HPDE6-E6E7 (cell line): ENCODE results near the gene GRIPAP1.
"Not testable (repeated sequence)": the region's sequence is repeated elsewhere in the genome, so short reads cannot be mapped to it uniquely, and the experiment has no call there.

ENCODE experiments used
- DNase-seq: peaks from one replicate; pipeline ENCODE4 v3.0.0; 2011; ENCODE audit warnings: missing footprints; ENCODE audit errors: extremely low spot score

Gene GRIPAP1

DNA sequence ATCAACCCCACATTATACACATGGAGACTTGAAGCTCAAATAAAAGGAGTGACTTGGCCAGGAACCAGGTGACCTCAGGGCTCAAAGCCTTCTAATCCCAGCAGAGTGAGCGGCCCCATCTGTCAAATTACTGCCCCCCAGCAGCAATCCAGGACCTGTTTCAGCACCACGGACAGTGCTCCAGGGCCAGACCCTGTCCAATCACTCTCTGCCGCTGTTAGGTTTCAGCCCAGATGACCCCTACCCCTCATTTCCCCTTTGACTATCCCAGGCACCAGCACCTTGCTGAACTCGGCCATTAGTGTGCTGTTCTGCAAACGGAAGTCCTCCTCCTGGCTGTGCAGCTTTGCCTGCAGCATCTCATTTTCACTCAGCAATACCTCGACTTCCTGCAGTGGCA lies 5.1 kb downstream of the GRIPAP1 start:
- no peak for DNase-seq

DNA sequence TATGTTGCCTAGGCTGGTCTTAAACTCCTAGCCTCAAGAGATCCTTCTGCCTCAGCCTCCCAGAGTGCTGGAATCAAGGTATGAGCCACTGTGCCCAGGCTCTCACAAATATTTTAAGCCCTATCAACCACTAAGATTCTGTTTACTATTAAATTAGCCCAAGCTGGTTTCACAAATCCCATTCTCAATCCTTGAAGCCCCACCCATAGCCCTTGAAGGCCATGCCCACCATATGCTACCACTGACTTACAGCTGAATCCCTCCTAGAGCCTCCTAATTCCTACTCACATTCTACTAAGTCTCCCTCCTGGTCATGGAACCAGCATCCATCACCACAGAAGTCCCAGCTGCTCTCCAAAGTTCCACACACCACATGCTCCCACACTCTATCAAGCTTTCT lies 9.7 kb downstream of the GRIPAP1 start:
- no peak for DNase-seq

DNA sequence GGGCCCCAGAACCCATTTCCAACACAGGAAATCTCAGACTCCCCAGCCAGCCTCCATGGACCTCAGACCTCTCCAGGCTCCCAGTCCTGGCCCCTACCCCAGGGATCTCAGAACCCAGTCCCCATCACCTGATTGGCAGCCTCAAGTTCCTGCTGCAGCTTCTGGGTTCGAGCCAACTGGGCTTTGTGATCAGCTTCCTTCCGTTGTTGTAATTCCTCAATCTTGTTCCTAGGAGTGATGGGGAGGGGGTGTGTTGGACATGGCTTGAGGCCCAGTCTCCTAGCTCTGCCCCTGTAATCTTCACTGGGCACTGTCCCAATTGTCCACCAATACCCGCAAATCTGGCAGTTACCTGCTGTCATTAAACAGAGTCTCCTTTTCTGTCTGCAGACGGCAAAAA lies 12.6 kb downstream of the GRIPAP1 start:
- no peak for DNase-seq

DNA sequence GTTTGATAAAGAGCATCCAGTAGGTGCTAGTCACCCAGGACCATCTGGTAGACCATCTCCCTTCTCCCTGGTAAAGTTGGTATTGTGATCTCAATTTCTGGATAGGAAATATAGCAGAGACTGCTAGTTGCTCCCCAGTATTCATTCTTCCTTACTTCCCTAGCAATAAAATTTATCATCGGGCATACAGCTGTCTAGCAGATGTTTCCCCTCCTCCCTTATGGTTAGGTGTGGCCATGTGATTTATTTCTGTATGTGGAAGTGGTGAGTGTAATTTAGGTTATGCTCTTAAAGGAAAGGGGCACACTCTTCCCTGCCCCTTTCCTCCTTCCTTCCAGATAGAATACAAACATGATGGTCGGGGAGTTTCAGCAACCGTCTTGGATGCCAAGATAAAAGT lies 18.2 kb downstream of the GRIPAP1 start:
- no peak for DNase-seq

DNA sequence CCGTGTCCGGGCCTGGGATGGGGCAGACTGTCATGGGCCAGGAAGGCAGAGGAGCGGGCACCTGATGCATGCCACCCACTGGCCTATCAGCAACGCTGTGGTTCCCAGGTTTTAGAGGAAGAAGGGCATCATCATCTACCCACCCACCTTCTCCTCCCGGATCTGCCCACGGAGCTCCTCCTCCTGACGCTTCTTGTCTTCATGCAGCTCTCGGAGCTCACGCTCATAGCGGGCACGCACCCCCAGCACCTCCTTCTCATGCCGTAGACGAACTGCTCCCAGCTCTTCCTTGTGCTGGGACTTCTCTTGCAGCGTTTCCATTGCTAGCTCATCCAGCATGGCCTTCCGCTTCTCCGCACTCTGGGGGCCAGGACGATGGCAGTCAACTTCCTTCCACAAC lies 19.0 kb downstream of the GRIPAP1 start:
- DNase-seq, result no peak

DNA sequence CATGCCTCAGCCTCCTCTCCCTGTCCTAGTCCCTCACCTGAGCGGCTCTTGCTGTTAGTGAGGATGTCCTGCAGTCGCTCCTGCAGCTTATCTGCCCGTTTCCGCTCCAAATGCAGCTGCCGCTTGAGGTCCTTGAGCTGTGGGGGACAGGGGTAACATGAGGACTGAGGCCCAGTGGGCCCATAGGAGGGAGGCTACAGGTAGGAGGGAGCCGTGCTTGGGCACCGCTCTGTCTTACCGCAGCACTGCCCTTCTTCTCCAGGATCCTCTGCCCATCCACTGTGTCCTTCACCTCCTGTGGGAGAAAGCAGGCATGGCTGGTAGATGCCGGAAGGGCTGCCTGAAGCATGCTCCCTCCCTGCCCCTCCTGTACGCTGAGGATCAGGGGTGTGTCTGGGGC lies 20.9 kb downstream of the GRIPAP1 start:
- DNase-seq, result no peak

DNA sequence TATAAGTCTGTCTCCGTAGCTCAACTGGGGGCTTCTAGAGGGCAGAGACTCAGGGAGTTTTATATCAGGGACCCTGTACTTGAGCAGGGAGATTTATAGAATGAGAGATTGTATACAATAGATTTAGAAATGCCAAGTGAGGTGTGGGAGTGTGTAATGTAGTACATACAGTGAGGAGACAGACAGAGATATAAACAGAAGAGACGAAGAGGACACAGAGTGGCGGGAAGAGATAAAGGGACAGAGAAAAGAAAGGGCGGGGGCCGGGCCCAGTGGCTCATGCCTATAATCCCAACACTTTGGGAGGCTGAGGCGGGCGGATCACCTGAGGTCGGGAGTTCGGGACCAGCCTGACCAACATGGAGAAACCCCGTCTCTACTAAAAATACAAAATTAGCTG lies 21.7 kb downstream of the GRIPAP1 start:
- DNase-seq, result not testable (repeated sequence)

DNA sequence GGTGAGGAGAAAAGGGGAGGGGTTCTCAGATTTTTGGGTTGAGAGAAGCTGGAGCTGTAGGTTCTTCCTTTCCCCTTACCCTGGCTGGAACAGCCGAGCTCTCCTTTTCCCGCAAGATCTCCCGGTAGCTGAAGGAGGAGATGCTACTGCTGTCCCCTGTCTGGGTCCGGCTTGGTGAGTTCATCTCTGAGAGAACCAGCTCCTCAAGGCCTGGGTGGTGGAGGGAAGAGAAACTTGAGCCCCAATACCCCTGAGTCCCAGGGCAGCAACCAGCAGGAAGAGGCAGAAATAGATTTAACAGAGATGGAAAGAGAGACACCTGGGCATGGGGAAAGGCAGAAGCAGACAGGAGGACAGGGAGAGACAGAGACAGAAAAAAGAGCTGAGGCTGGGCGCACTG lies 23.8 kb downstream of the GRIPAP1 start:
- no peak for DNase-seq

DNA sequence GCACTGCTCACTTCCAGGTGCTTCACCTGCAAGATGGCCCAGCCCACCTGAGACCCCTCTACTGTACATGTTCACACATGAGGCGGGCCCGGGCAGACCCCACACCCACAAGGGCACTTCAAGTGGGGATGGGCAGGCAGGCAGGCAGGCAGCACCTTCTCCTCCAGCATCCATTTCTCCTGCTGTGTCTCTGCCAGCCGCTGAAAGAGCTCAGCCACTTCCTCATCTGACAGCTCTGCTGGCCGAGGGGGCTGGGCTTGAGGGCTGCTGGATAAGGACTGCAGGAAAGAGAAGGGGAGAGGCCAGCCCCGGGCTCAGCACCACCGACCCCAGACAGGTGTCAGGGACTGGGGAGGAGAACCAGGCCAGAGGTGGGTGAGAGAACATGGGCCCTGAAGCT lies 26.0 kb downstream of the GRIPAP1 start:
- no peak for DNase-seq

DNA sequence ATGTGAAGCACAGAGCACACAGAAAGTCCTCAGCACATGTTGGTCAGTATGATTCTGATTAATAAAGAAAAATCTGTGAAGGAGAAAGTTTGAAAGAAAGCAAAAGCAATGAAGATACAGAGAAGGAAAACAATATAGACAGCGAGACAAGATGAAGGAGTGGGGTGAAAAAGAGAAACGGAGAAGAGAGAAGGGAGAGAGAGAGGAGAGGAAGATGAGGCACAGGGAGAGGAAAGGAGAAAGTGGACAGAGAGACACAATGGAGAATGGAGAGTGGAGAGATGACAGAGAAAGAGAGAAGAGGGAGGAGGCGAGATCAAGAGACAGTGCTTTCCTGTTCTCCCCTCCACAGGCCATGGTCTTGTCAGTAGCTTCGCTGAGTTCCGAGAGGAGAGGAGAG lies 26.5 kb downstream of the GRIPAP1 start:
- no peak for DNase-seq

DNA sequence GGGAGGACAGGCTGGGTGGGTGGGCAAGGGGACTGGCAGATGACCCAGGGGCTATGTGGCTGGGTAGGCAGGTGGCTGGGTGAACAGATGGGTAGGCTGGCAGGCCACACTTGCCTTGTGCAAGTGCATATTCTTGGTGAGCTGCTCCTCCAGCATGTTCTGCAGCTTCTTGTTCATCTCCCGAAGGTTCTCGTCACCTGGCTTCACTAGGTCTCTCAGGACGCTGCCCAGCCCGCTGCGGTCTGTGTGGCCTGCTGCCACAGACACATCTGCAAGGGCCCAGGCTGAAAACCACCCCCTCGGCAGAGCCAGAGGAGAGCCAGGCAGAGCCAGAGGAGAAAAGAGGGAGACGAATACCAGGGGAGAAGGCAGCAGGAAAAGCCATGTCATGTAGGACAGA lies 27.0 kb downstream of the GRIPAP1 start:
- DNase-seq, result no peak

DNA sequence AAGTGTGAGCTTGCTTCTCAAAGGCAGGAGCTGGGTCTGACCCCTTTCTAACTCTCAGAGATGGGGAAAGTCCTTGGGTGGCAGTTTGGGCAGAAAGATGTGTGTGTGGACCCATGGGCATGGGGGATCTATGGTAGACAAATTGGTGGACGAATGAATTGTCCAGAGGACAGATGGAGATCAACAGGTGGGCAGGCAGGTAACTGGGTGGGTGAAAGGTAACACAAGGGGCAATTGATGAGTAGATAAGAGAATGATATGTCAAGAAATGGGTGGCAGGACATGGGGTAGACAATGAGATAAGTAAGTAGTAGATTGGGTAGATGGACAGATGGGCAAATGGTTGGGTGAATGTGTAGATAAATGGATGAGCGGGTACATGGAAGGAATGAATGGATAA lies 27.5 kb downstream of the GRIPAP1 start:
- DNase-seq, result no peak

DNA sequence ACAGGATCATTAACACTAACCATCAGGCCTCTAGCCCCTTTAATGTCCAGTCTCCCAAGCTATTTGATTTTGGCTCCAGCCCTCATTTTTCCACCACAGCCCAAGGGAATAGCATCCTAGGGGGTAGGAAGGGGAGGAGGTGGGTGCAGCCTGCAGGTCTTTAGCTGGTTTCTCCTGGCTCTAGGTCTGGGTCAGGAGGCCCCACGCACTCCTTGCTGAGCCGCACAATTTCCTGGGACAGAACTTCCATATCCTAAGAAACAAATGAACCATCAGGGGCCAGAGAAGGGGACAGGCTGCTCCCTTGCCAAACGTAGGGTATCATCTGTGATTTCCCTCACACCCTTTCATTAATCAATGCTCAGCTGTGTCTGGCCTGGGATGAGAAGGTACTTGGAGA lies 28.0 kb downstream of the GRIPAP1 start:
- no peak for DNase-seq

DNA sequence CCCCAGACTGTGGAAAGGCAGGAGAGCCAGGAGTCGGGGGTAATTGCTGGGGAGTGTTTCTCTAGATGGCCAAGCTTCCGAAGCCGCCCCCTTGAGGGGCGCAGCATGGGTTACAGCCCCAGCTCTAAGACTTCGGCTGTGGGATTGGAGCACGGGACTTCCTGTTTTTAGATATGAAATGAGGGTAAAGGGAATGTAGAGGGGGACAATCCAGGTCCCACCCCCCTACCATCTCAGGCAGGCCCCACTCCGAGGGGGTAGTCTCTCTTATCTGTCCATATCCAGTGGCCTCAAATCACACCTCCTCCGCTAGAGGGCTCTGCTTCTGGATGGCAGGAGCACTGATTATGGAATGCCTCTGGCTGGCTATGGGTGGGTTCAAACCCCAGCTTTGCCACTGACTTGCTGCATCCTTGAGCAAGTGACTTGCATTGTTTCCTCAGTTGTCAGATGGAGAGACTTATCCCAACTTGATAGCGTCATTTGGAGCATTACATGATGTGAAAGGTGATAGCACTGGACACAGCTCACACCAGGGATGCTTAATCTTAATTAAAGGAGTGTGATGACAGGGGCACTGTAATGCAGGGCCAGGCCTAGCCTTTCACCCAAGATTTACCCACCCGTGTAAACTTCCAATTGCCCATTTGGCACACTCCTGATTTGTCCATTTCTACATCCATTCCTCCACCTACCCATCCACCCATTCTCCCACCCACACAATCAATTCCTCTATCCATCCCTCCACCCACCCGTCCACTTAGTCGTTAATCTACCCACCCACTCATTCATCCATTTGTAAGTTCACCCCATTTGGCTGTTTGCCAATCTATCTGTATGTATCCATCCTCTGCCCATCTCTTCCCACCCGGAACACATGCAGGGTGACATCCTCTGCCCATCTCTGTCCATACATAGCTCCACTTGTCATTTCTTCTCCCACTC lies 29.6 kb downstream of the GRIPAP1 start:
- no peak for DNase-seq

DNA sequence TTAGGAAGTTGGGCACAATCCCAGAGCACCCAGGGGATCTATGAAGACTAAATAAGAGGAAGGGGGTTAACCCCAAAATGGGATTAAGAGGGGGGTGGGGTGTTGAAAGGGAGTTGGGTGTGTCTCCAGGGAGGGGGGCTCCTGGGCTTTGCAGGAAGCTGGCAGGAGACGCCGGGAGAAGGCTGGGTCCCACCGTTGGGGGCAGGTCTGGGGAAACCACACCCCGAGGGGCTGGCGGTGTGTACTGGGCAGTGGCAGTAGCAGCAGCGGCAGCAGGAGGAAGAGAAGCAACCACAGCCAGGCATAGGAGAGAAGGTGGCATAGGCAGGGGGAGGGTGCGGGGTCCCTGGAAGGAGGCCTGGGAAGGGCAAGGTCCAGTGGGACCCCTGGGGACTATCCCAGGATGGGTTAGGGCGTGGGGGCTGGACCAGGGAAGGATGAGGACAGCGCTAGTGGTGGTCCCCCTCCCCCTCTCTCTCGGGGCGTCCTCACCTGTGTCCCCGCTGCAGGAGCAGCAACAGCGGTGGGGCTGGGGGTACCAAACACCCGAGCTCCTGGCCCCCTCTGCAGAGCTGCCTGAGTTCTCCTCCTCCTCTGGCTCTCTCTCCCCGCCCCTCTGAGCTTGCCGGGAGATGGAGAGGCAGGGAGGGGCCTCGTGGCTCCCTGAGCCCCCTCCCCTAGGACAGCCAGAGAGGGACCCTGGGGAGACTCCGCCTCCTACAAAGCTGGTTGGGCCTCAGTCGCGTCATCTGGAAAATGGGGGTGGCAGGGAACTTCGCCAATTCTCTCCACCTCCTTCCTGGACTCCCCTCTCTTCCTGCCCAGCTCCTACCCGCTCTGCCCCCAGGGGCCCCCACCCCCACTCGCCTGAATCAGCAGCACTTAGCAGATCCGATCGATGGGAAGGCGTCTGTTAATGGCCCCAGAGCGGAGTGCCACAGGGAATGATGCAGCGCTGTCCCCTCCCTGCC lies 30.5 kb downstream of the GRIPAP1 start, which contains the start of gene KCND1:
KCND1 (minus strand) TSS at position 596 of the 971 bp plus-strand sequence. CDS start 1,573 bp downstream, outside the sequence.
- DNase-seq, result no peak

DNA sequence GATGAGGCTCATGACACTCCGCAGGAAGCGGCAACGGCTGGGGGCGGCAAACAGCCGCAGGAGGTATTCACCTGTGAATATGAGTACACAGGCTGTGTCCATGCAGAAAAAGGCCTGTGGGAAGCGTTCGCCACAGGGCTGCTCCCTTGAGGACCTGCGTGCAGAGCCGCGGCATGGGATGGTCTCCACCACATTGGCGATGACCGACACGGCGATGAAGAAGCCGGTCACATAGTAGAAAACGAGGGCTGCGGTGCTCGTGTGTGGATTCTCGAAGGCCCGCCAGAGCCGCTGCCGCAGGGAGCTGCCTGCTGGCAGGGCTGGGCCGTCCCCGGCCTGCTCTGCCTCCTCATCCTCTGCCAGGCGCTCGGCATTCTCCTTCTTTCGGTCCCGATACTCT lies 32.6 kb downstream of the GRIPAP1 start:
- no peak for DNase-seq

DNA sequence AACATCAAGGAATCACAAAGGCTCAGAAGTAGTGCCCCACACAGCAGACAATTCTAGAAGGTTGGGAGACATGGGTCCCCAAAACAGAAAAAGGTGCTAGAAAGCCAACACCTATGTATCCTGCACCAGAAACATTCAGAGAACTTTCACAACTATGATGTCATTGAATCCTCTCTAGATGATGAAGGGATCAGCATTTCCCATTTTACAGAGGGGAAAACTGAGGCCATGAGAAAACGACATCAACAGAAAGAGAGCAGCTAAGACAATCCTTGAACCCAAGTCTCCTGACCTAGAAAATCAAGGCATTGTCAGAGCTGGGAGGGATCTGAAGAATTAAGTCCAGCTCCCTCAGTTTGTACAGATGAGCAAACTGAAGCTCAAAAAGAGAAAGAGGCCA lies 33.7 kb downstream of the GRIPAP1 start:
- DNase-seq, result no peak

DNA sequence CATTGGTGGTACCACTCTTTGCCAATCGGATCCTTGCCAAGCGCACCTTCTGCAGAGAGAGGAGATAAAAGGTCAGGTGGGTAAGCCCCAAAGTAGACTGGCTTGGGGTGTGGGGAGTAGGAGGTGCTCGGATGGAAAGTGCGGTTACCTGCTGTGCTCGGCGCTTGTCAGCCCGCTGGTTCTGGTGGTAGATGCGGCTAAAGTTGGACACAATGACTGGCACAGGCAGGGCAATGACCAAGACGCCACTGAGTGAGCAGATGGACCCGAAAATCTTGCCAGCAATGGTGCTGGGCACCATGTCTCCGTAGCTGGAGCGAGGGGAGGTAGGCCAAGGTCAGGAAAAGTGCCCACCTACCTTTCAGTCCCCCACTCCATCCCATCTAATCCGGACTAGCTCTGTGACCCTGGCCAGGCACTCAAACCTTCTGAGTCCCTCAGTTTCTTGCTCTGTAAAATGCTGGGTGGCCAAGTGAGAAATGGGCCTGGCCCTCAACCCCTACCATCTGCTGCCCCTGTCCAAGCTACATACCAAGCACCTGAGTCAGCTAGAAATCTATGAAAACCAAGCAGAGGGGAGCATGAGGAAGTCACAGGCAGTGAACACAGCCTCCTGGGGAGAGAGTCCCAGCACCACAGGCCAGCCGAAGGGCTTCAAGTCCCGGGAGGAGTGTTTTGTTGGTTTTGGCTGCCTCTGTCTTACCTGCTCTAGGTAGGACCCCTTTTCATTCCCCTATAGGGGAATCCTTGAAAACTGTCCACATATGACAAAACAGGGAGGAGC lies 35.1 kb downstream of the GRIPAP1 start:
- DNase-seq, result no peak

DNA sequence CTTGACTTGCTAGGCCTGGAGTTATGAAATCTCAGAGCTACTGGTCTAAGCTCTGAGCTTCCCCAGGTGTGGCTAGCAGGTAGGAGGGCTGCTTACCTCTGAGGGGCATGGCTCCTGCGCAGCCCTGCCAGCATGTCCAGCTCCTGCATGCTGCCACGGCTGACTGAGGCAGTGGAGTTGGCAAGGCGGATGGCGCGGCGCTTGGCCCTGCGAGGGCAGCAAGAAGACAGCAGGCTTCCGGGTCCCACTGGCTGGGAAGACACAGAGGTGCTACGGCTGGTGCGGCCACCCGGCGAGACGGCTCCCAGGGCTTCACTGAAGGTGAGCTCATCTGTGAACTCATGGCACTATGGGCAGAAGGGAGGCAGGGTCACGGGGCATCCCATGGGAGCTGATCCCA lies 36.1 kb downstream of the GRIPAP1 start:
- no peak for DNase-seq

DNA sequence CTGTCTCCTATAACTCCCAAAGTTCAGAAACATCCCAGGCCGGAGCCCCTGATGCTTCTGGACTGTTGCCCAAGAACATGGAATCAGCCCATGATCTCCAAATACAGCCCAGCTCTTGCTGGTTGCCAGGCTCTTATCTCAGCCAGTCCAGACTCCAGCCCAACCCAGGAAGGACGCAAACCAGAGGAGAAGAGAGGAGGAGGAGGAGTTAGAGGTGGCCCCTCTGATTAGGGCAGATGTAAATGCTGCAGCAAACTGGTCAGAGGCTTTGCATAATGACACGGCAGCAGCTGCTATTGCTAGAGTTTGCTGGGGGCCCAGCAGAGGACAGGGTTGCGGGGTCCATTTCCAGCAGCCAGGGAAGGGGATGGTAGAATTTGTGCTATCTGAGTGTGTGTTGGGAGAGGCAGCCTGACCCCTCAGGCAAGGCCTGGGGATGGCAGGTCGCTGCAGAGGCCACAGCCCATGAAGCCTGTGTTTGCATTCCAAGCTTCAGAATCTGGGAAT lies 40.4 kb downstream of the GRIPAP1 start:
- DNase-seq, result no peak

DNA sequence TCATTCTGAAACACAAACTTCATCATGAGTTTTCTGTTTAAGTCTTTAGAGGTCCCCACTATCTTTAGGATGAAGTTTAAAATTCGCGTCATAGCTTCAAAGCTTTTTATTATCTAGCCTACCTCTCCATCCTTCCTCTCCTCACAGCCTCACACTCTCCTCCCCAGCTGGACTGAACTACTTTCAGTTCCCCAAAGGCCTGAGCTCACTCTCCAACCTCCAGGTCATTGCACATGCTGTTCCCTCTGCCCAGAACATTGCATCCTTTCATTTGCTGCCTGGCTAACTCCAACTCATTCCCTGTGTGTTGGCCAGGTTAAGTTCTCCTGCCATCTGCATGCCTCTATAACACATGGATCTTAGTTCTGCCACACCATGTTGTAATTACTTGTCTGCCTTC lies 41.8 kb downstream of the GRIPAP1 start:
- no peak for DNase-seq
